H1 (cell line): ENCODE measurements around the gene PTPRC. TPM values are rescaled to one million over a fixed set of nuclear protein-coding genes. Genes with fewer than 3 reads are reported as not detected.

Experiments used
- CTBP2 ChIP-seq: IDR thresholded peaks from 2 replicates; pipeline ENCODE4 v1.7.0; 2011; ENCODE audit warnings: borderline replicate concordance, mild to moderate bottlenecking, moderate library complexity, mixed read lengths, low read length; ENCODE audit not compliant: insufficient read depth, insufficient read length
- SIRT6 ChIP-seq: IDR thresholded peaks from one replicate; pipeline ENCODE4 v1.7.1; 2012; ENCODE audit warnings: low read length, inconsistent platforms
- polyA plus RNA-seq, 7 experiments: library from polyadenylated mRNA; depleted of rRNA in 3 of 7; stranded (reverse) in 5 of 7; unstranded in 2 of 7; fragments of >200 nt in 5 of 7; fragments of 200-250 nt in 2 of 7; gene quantifications; 1 replicate in 5 of 7; 2 replicates in 1 of 7; 4 replicates in 1 of 7; pipeline versions ENCODE4 v1.2.1 to v1.2.3, GENCODE V29; 2011 to 2013; ENCODE audit warnings: missing spikeins in 2 of 7, mixed read lengths in 2 of 7
- total RNA-seq: library from RNA; stranded (reverse); fragmentation: NEBNext Ultra II Directional; extraction: Animal tissue kit (Norgen Biotek cat#: 25700); gene quantifications from 2 replicates; pipeline ENCODE4 v1.2.1, GENCODE V29; 2021

PTPRC gene
- total and polyA plus RNA-seq, 2 of the 8 experiments (the other 6 are each of a cell fraction or from before 2014, with no cell fraction given): 0.05 TPM; not detected in 1

- TF ChIP-seq SIRT6 (no peak), CTBP2 (no peak)
Observed at GRCh38 chr1:198590454-198590853, 48.4 kb upstream of the PTPRC start (continued).
